ENCODE results near the gene TMX1. TPM values are rescaled to one million over a fixed set of nuclear protein-coding genes. Genes with fewer than 3 reads are reported as not detected.
"Not testable (repeated sequence)": the region's sequence is repeated elsewhere in the genome, so short reads cannot be mapped to it uniquely, and the experiment has no call there.

The TMX1 gene
- total RNA-seq, 1 experiment from 2014 or later, result 56.6 TPM

- Histone ChIP-seq H3K4me1 (ENCODE audit: insufficient read depth, low read length) (no peaks in the 10 kb centered on the region), H4K20me1 (ENCODE audit: low read length) (no peaks in the 10 kb centered on the region), H2AFZ (ENCODE audit: low read length) (no peak overlapping the region), H3K9me2 (replicated peaks; ENCODE audit: low read length) (no peaks in the 10 kb centered on the region), H3K4me2 (ENCODE audit: low read length) (no peak overlapping the region), H3F3A (ENCODE audit: low read length, unreplicated experiment) (no peaks in the 10 kb centered on the region), H3K9me3 (ENCODE audit: low read length) (no peaks in the 10 kb centered on the region), H3K27ac (ENCODE audit: low read length) (no peak overlapping the region), H3K36me3 (ENCODE audit: low read depth, low read length) (no peaks in the 10 kb centered on the region), H3K9ac (ENCODE audit: low read length) (no peak overlapping the region), H3K4me3 (ENCODE audit: low read length) (no peak overlapping the region), H3K79me2 (ENCODE audit: low read length) (no peaks in the 10 kb centered on the region), H3K27me3 (ENCODE audit: low read length) (no peaks in the 10 kb centered on the region)
- ChIA-PET CTCF (interaction anchor here (0.6 to 1.2 kb wide), 8 partner anchors 55 to 297 kb away, joined by 3 to 14 read pairs (median 4); no protein-coding TSS in a partner anchor), POLR2A (ENCODE audit: unreplicated experiment) (interaction anchor here (0.5 kb wide), 1 partner anchor 356 kb away, joined by 7 read pairs; no protein-coding TSS in a partner anchor)
- TF ChIP-seq EZH2 (IDR thresholded peaks at IDR 0.05; ENCODE audit: low read length, unreplicated experiment), result no peak
- TF ChIP-seq, protein P1, sequence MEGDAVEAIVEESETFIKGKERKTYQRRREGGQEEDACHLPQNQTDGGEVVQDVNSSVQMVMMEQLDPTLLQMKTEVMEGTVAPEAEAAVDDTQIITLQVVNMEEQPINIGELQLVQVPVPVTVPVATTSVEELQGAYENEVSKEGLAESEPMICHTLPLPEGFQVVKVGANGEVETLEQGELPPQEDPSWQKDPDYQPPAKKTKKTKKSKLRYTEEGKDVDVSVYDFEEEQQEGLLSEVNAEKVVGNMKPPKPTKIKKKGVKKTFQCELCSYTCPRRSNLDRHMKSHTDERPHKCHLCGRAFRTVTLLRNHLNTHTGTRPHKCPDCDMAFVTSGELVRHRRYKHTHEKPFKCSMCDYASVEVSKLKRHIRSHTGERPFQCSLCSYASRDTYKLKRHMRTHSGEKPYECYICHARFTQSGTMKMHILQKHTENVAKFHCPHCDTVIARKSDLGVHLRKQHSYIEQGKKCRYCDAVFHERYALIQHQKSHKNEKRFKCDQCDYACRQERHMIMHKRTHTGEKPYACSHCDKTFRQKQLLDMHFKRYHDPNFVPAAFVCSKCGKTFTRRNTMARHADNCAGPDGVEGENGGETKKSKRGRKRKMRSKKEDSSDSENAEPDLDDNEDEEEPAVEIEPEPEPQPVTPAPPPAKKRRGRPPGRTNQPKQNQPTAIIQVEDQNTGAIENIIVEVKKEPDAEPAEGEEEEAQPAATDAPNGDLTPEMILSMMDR (conservative IDR thresholded peaks at IDR 0.05; ENCODE audit: low read depth, low read length), result peak; percentile 31; the same call in 1 of the 2 replicates
- ATAC-seq (peak; percentile 76), DNase-seq (peak; percentile 15)
- intact Hi-C loops (cut with micrococcal nuclease), result loop anchor here (1.0 to 5.0 kb wide), 3 partner anchors 121 to 261 kb away; partner anchors contain the start of gene TRIM9
- BruUV-seq (replicated peaks), result no TSS peak
These were observed 23.4 kb upstream of the TMX1 start for GRCh38 chr14:51216602-51217001.

- Histone ChIP-seq H3K27me3 (ENCODE audit: low read length) (no peaks in the 10 kb centered on the region), H3K79me2 (ENCODE audit: low read length) (no peaks in the 10 kb centered on the region), H3K9me2 (replicated peaks; ENCODE audit: low read length) (no peaks in the 10 kb centered on the region), H3K27ac (ENCODE audit: low read length) (no peak overlapping the region), H3K9ac (ENCODE audit: low read length) (no peak overlapping the region), H3K4me1 (ENCODE audit: insufficient read depth, low read length) (no peaks in the 10 kb centered on the region), H3K4me2 (ENCODE audit: low read length) (no peak overlapping the region), H3K9me3 (ENCODE audit: low read length) (no peaks in the 10 kb centered on the region), H3K36me3 (ENCODE audit: low read depth, low read length) (no peaks in the 10 kb centered on the region), H3K4me3 (ENCODE audit: low read length) (no peak overlapping the region), H2AFZ (ENCODE audit: low read length) (no peak overlapping the region), H4K20me1 (ENCODE audit: low read length) (no peaks in the 10 kb centered on the region), H3F3A (ENCODE audit: low read length, unreplicated experiment) (no peaks in the 10 kb centered on the region)
- no TSS peak for BruUV-seq (replicated peaks)
- ATAC-seq (peak; percentile 65), DNase-seq (peak; percentile 63)
- POLR2A ChIA-PET (ENCODE audit: unreplicated experiment), result interaction anchor here (0.6 to 0.7 kb wide), 3 partner anchors 118 to 567 kb away, joined by 3 to 6 read pairs (median 3); no protein-coding TSS in a partner anchor
- TF ChIP-seq EZH2 (IDR thresholded peaks at IDR 0.05; ENCODE audit: low read length, unreplicated experiment) (no peak), EZH2phosphoT487 (IDR thresholded peaks at IDR 0.05; ENCODE audit: borderline replicate concordance, low read length) (no peak)
- TF ChIP-seq, protein P1 (conservative IDR thresholded peaks at IDR 0.05; ENCODE audit: low read depth, low read length), result peak; percentile 90
- intact Hi-C loops (cut with micrococcal nuclease), result loop anchor here (1.0 to 5.0 kb wide), 5 partner anchors 37 to 264 kb away; no protein-coding TSS in a partner anchor
- CTCF ChIA-PET, result interaction anchor here (0.5 to 1.7 kb wide), 4 partner anchors 63 to 362 kb away, joined by 3 to 25 read pairs (median 6); no protein-coding TSS in a partner anchor
These were observed 20.3 kb upstream of the TMX1 start for GRCh38 chr14:51219473-51220448.

DNA sequence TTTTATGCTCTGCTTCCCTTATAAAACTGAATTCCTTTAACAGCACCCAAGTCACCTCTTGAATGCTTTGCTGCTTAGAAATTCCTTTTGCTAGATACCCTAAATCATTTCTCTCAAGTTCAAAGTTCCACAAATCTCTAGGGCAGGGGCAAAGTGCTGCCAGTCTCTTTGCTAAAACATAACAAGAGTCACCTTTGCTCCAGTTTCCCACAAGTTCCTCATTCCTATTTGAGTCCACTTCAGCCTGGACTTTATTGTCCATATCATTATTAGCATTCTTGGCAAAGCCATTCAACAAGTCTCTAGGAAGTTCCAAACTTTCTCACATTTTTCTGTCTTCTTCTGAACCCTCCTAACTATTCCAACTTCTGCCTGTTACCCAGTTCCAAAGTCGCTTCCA, 16.6 kb upstream of the TMX1 start:
- H4K20me1 ChIP-seq (ENCODE audit: low read length); DNase-seq; intact Hi-C loops (cut with micrococcal nuclease); H2AFZ ChIP-seq (ENCODE audit: low read length); H3K27ac ChIP-seq (ENCODE audit: low read length); POLR2A ChIA-PET (ENCODE audit: unreplicated experiment); CTCF ChIA-PET; H3F3A ChIP-seq (ENCODE audit: low read length, unreplicated experiment); H3K9me2 ChIP-seq (replicated peaks; ENCODE audit: low read length); H3K9me3 ChIP-seq (ENCODE audit: low read length); H3K4me3 ChIP-seq (ENCODE audit: low read length); H3K27me3 ChIP-seq (ENCODE audit: low read length); BruUV-seq (replicated peaks); H3K9ac ChIP-seq (ENCODE audit: low read length); H3K4me1 ChIP-seq (ENCODE audit: insufficient read depth, low read length); ATAC-seq; H3K4me2 ChIP-seq (ENCODE audit: low read length); H3K36me3 ChIP-seq (ENCODE audit: low read depth, low read length); H3K79me2 ChIP-seq (ENCODE audit: low read length): not testable (repeated sequence)
